PC-9 (cell line): Measurements from ENCODE around the gene GPR137.

ENCODE experiments used
- EZH2 ChIP-seq: fragments of 200-600 bp; sonication (generic); IDR thresholded peaks from 2 replicates; pipeline ENCODE4 v1.8.0; 2017; ENCODE audit warnings: antibody characterized with exemption, low read depth
- TF ChIP-seq, protein P1 (sequence below): fragments of 200-600 bp; sonication (generic); conservative IDR thresholded peaks from 2 replicates; pipeline ENCODE4 v1.6.1; 2017; ENCODE audit warnings: mixed run types, antibody characterized with exemption, mild to moderate bottlenecking, moderate library complexity

DNA sequence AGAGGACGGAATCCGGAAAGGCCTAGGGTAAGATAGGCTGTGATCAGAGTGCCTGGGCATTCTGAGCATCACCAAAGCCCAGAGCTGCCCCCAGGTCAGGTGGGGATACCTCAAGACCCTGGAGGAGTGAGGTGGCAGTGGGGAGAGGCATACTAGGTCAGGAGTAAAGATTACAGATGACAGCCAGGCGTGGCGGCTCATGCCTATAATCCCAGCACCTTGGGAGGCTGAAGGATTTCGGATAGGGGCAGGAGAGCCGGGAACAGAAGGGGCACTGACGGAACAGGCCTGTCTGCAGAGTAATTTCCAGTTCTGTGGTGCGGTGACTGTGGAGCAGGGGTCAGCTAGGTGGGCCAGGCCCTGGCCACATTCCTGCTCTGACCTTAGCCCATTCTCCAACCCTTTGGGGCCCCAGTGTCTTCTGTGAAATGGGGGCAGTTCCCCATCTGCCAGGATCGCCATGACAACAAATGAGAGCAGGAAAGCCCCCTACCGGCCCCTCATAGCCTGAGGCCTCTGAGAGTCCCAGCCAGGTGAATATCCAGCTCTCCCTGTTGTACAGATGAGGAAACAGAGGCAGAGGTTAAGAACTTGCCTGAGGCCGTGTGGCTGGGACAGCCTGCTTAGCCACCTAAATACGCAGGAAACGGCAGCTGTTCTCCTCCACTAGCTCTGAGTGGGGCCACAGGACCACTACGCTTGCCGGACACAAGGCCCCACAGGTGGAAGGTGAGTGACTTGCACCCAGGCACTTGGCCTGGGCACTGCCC, 10.4 kb upstream of the GPR137 start:
- TF ChIP-seq, protein P1, sequence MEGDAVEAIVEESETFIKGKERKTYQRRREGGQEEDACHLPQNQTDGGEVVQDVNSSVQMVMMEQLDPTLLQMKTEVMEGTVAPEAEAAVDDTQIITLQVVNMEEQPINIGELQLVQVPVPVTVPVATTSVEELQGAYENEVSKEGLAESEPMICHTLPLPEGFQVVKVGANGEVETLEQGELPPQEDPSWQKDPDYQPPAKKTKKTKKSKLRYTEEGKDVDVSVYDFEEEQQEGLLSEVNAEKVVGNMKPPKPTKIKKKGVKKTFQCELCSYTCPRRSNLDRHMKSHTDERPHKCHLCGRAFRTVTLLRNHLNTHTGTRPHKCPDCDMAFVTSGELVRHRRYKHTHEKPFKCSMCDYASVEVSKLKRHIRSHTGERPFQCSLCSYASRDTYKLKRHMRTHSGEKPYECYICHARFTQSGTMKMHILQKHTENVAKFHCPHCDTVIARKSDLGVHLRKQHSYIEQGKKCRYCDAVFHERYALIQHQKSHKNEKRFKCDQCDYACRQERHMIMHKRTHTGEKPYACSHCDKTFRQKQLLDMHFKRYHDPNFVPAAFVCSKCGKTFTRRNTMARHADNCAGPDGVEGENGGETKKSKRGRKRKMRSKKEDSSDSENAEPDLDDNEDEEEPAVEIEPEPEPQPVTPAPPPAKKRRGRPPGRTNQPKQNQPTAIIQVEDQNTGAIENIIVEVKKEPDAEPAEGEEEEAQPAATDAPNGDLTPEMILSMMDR: no peak
- no peak for TF ChIP-seq EZH2
